ENCODE results near the gene FATE1. TPM values are rescaled to one million over a fixed set of nuclear protein-coding genes. Genes with fewer than 3 reads are reported as not detected.

FATE1 gene
- total RNA-seq, 1 experiment from 2014 or later: not detected

GRCh38 chrX:151704041-151704663 lies 11.7 kb upstream of the FATE1 start:
- DNase-seq (ENCODE audit: low spot score): no peak

DNA sequence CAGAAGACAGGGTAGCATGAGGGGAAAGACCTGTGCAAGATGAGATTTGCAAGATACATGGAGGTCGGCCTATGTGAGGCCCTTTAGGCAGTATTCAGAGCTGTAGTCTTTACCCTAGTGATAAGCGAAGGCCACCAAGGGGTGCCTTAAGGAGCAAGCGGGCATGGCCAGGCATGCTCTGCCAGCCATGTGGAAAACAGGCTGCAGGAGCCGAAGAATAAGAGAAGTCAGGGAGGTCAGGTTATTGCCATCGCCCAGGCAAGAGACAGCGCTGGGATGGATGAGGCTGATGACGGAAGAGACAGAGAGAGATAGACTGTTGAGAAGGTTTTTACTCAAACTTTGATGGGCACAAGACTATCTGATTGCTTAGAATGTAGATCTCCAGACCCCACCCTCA lies 7.0 kb upstream of the FATE1 start:
- no peak for DNase-seq (ENCODE audit: low spot score)

GRCh38 chrX:151710457-151710856 lies 5.4 kb upstream of the FATE1 start:
- no peak for DNase-seq (ENCODE audit: low spot score)

DNA sequence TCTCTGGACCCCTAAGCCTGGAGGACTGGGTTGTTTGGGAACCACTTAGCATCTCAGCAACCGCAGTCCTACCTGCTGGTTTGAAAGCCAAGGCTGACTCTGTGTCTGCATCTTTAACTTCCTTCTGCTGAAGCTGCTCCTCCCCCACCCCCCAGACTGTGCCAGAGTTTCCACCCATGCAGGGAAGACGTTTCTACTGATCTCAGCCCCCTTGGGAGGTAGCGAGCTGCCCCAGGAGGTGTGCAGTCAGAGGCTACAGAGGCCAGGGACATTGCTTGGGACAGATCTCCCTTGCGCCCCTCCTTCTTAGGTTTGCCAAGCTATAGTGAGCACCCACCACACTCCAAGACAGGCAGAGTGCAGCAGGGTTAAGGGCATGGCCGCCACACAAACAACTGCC lies 4.7 kb upstream of the FATE1 start:
- no peak for DNase-seq (ENCODE audit: low spot score)

GRCh38 chrX:151711787-151712186 lies 4.0 kb upstream of the FATE1 start:
- peak; percentile 49 for DNase-seq (ENCODE audit: low spot score)

GRCh38 chrX:151712253-151712652 lies 3.6 kb upstream of the FATE1 start:
- no peak for DNase-seq (ENCODE audit: low spot score)

DNA sequence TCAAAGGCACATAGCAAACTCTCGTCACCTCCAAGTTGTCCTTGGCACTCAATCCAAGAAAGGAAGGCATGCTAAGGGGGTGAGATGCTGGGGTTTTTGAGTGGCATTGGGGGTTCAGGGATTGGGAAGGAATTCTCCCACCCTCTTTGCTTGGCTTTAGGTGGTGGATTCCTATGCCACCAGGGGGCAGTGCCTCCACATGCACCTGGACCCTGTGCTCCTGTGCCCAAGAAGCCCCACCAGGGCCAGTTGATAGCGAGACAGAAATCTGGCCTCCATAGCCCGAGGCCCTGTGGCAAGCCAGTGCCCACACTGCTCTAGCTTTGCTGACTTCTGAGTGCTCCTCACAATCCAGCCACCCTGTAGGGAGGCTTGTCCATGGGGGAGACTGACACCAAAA lies 2.0 kb upstream of the FATE1 start:
- peak; percentile 41 for DNase-seq (ENCODE audit: low spot score)

DNA sequence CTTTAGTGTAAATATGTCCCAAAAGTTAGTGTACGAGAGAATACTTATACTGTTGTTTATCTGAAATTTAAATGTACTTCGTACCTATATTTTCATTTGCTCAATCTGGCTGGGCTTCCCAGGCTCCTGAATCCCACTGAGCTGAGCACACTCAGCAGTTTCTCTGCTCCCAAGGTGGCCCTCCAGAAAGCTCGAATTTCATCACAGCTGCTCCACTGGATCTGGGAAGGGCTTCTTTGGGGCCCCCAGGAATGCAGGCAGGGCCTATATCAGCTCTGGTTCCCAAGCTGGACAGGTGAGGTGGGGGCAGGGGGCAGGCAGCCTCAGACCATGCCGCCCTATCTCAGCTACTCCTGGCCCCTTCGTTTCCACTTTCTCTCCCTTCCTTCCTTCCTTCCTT lies 1.5 kb upstream of the FATE1 start:
- DNase-seq (ENCODE audit: low spot score): no peak

DNA sequence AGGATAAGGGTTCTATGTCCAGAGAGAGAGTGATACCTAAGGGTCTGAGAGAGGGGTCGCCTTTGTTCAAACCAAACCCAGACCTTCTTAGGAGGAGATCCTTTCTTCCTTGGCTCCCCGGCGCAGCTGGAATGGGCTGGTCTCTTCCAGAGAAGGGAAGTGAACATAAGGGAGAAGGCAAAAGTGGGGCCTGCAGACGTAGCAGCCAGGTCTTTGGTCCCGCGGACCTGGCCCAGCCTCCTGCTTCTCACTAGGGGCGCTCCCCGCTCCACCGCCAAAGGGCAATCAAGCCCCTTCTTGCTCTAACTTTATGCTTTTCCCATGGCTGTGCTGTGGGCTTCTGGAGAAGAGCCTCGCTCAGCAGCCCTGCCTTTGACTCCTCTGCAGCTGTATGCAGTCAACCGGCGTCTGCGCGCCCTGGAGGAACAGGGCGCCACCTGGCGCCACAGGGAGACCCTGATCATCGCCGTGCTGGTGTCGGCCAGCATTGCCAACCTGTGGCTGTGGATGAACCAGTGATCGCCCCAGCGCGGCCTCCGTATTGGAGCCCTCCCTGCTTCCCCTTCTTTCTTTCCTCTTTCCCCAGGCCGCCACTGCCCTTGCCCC lies 6.5 kb downstream of the FATE1 start:
- no peak for DNase-seq (ENCODE audit: low spot score)

DNA sequence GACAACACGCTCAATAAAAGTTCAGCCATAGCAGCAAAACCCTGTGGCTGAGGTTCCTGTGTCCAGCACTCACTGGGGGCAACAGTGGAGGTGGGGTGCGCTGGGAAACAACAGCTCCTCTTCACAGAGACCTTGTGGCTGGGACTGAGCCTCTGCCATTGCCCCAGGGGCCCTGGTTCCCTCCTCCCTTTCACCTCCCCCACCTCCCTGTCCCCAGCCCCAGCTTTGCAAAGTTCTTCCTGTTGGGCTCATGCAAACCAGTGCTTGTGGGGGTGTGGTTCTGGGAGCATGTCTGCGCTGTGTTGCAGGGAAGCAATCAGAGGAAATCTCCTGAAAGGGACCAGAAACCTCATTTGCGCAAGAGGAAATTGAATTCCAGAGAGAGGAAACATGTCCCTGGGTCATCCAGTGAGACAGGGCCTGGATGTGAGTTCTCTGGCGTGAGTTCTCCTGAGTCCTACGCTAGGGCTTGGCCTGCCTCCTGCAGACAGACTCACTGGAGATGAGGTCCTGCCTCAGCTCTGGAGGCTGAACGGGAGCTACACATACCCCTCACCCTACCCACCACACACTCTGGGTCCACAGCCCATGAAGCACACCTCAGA lies 7.4 kb downstream of the FATE1 start:
- no peak for DNase-seq (ENCODE audit: low spot score)

GRCh38 chrX:151724563-151725337 lies 8.9 kb downstream of the FATE1 start:
- DNase-seq (ENCODE audit: low spot score): no peak

GRCh38 chrX:151725338-151725614 lies 9.4 kb downstream of the FATE1 start:
- no peak for DNase-seq (ENCODE audit: low spot score)

- no peak for DNase-seq (ENCODE audit: low spot score)
These were observed 10.9 kb downstream of the FATE1 start for GRCh38 chrX:151726751-151727150.

DNA sequence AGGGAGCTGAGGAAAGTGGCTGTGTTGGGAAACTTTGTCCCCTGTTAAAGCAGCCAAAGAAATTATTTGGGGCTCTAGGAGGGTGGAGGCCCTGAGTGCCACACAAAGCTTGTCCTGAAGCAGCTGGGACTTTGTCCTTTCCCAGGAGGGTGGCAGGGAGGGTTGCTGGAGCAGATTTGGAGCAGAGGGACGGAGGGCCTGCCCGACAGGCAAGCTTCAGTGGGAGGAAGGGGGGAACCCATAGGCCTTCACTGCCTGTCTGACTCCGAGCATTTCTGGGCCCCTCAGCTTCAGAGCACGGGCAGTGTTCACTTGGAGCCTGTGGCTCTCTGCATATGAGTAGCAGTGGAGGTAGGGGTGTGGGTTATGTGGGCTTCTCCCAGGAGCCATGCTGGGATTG lies 11.5 kb downstream of the FATE1 start:
- no peak for DNase-seq (ENCODE audit: low spot score)

GRCh38 chrX:151729056-151729725 lies 13.4 kb downstream of the FATE1 start:
- no peak for DNase-seq (ENCODE audit: low spot score)

GRCh38 chrX:151734446-151734845 lies 18.6 kb downstream of the FATE1 start, which contains the start of gene CNGA2:
Gene CNGA2, plus strand, starts transcription at chrX:151734746. Its CDS starts 3,738 bp downstream, at chrX:151738484.
- DNase-seq (ENCODE audit: low spot score): no peak

DNA sequence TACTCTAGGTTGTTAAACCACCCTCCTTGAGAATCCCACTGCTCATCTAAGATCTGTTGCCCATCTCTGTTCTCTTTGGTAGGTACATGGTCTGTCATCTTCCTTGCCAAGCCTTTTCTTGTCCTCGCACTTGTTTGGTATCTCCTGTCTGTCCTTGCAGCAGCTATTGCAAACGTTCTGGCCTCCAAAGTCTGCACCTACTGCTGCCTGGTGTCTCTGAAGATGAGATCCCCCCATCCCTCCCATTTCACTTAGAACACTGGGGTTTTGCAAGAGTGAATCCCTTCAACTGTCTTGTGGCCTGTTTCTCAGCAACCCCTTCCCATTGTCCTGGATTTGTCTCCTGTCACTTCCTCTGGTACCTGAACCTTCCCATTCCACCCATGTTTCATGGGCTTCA lies 19.4 kb downstream of the FATE1 start:
- DNase-seq (ENCODE audit: low spot score): no peak

DNA sequence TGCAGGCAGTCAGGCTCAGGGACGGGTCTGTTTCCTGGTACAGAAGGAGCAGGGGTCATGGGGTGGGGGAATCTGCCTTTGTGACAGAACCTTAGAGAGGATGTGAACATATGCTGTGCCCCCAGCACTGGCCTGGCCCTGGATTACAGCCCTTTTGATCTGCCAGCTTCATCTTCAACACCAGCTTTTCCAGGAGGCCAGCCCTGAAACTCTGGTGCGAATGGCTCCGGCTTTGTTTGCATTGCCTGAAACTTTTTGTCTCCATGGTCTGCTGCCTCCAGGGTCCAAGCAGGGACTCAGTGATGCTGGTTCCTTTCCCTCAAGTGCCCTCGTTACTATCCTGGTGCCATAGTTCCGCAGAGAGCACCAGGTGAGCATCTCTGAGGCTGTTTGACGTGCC lies 20.9 kb downstream of the FATE1 start:
- DNase-seq (ENCODE audit: low spot score): no peak

DNA sequence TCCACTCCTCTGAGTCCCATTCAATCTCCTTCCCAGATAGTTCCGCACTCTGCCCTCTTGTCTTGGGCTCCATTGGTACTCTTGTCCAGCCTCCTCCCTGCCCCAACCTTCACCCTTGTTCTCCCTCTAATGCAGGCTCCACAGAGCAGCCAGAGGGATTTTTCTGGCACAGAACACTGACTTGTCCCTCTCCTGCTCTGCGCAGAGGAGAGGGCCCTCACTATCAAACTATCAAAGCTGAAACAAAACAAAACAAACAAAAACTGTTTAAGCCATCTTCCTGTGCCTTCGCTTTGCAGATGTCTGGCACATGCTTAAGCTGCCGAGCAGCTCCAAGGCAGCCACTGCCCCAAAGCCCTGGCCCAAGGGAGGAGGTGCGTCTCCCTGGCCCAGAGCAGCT lies 21.7 kb downstream of the FATE1 start:
- no peak for DNase-seq (ENCODE audit: low spot score)

GRCh38 chrX:151738751-151739150 lies 22.9 kb downstream of the FATE1 start:
- no peak for DNase-seq (ENCODE audit: low spot score)

DNA sequence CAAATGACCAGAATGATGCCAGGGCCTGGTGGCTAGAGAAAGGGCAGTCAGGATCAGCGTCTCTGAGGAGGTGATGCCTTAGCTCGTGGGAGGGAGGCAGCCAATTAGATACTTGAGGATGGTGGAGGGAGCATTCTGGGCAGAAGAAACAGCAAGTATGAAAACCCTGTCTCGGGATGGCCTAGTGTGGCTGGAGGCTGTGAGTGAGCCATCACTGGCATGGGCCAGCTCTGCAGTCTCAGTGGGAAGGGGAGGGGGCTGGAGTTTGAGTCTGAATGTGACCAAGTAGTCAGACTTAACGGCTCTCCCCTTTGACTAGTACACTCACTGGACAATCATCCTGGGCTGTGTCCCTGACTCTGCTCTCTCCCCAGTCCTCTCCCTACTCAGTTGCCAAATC lies 25.8 kb downstream of the FATE1 start:
- no peak for DNase-seq (ENCODE audit: low spot score)

DNA sequence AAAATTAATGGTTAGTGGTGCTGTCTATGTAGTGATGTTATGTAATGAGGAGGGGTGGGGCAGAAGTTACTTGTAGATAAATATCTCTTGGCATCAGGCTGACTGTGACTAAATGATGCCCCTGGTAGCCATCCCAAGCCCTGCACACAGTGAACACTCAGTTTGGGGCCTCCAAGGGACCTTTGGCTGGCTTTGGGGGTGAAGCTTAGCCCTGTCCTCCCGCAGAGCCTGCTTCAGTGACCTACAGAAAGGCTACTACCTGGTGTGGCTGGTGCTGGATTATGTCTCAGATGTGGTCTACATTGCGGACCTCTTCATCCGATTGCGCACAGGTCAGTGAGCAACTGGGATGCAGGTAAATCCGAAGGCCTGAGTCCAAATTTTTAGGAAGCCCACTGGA lies 26.5 kb downstream of the FATE1 start:
- no peak for DNase-seq (ENCODE audit: low spot score)
